NCI-H2227 (cell line): ENCODE measurements around the gene ALX3.
A peak's percentile ranks its signal among the peaks of the same experiment; 100 is the strongest.

Experiments used
- DNase-seq: peaks from one replicate; lab custom pipeline; 2025; ENCODE audit not compliant: unreplicated experiment; lab: John Stamatoyannopoulos, UW

The ALX3 gene

GRCh38 chr1:110070671-110071242 lies at the start of gene ALX3:
Gene ALX3, minus strand, starts transcription at chr1:110070672. Its CDS starts 60 bp downstream, at chr1:110070612.
- peak; percentile 37 for DNase-seq

- no peak for DNase-seq
These were observed 49.4 kb upstream of the ALX3 start for GRCh38 chr1:110119843-110120242.

- DNase-seq: peak; percentile 14
These were observed 48.3 kb upstream of the ALX3 start for GRCh38 chr1:110118636-110119396.

GRCh38 chr1:110114784-110115183 lies 44.3 kb upstream of the ALX3 start:
- DNase-seq: peak; percentile 68

- DNase-seq: no peak
These were observed 43.7 kb upstream of the ALX3 start for GRCh38 chr1:110114173-110114572.

- no peak for DNase-seq
These were observed 43.1 kb upstream of the ALX3 start for GRCh38 chr1:110113551-110113950.

GRCh38 chr1:110112656-110113055 lies 42.2 kb upstream of the ALX3 start:
- no peak for DNase-seq

GRCh38 chr1:110112143-110112542 lies 41.7 kb upstream of the ALX3 start, which contains the start of gene UBL4B:
Gene UBL4B, plus strand, starts transcription at chr1:110112443. Its CDS starts 92 bp downstream, at chr1:110112535.
- DNase-seq: no peak

GRCh38 chr1:110111081-110111480 lies 40.6 kb upstream of the ALX3 start:
- DNase-seq: no peak

- no peak for DNase-seq
These were observed 37.5 kb upstream of the ALX3 start for GRCh38 chr1:110107867-110108469.

- peak; percentile 79 for DNase-seq
These were observed 35.8 kb upstream of the ALX3 start for GRCh38 chr1:110106013-110106941.

- DNase-seq: no peak
These were observed 31.6 kb upstream of the ALX3 start for GRCh38 chr1:110102081-110102480.

- DNase-seq: no peak
These were observed 29.9 kb upstream of the ALX3 start for GRCh38 chr1:110100335-110100734.

GRCh38 chr1:110098222-110099026 lies 28.0 kb upstream of the ALX3 start:
- DNase-seq: no peak

GRCh38 chr1:110097507-110098221 lies 27.2 kb upstream of the ALX3 start:
- DNase-seq: no peak

- DNase-seq: no peak
These were observed 24.6 kb upstream of the ALX3 start for GRCh38 chr1:110094931-110095654.

GRCh38 chr1:110092991-110093390 lies 22.5 kb upstream of the ALX3 start:
- no peak for DNase-seq

- no peak for DNase-seq
These were observed 21.3 kb upstream of the ALX3 start for GRCh38 chr1:110091791-110092190.

GRCh38 chr1:110091381-110091780 lies 20.9 kb upstream of the ALX3 start:
- no peak for DNase-seq
